Embryonic facial prominence (tissue), 1 donor: ENCODE results near the gene PARD3.
"Not testable (repeated sequence)": the region's sequence is repeated elsewhere in the genome, so short reads cannot be mapped to it uniquely, and the experiment has no call there.

Experiments used
- DNase-seq: peaks from one replicate; pipeline ENCODE4 v3.0.0-alpha.2; 2016; ENCODE audit errors: extremely low spot score

The PARD3 gene

GRCh38 chr10:34426041-34426440 lies 389.1 kb downstream of the PARD3 start:
- no peak for DNase-seq

GRCh38 chr10:34423673-34424625 lies 391.1 kb downstream of the PARD3 start:
- no peak for DNase-seq

- DNase-seq: no peak
Measured at GRCh38 chr10:34420795-34421194, 394.3 kb downstream of the PARD3 start.

GRCh38 chr10:34420273-34420672 lies 394.8 kb downstream of the PARD3 start:
- no peak for DNase-seq

- DNase-seq: no peak
Measured at GRCh38 chr10:34415039-34415438, 400.1 kb downstream of the PARD3 start.

- DNase-seq: no peak
Measured at GRCh38 chr10:34413756-34414587, 401.1 kb downstream of the PARD3 start.

- no peak for DNase-seq
Measured at GRCh38 chr10:34413214-34413613, 401.9 kb downstream of the PARD3 start.

GRCh38 chr10:34408956-34409355 lies 406.1 kb downstream of the PARD3 start:
- DNase-seq: no peak

GRCh38 chr10:34408381-34408780 lies 406.7 kb downstream of the PARD3 start:
- no peak for DNase-seq

- DNase-seq: no peak
Measured at GRCh38 chr10:34407324-34407805, 407.7 kb downstream of the PARD3 start.

- DNase-seq: no peak
Measured at GRCh38 chr10:34406463-34407323, 408.4 kb downstream of the PARD3 start.

GRCh38 chr10:34405611-34406462 lies 409.3 kb downstream of the PARD3 start:
- no peak for DNase-seq

- DNase-seq: no peak
Measured at GRCh38 chr10:34403512-34403911, 411.6 kb downstream of the PARD3 start.

- no peak for DNase-seq
Measured at GRCh38 chr10:34400075-34400474, 415.0 kb downstream of the PARD3 start.

GRCh38 chr10:34399013-34399412 lies 416.1 kb downstream of the PARD3 start:
- DNase-seq: no peak

GRCh38 chr10:34397324-34397723 lies 417.8 kb downstream of the PARD3 start:
- no peak for DNase-seq

GRCh38 chr10:34396663-34397062 lies 418.4 kb downstream of the PARD3 start:
- DNase-seq: no peak

- no peak for DNase-seq
Measured at GRCh38 chr10:34392641-34393170, 422.4 kb downstream of the PARD3 start.

- not testable (repeated sequence) for DNase-seq
Measured at GRCh38 chr10:34391168-34391567, 423.9 kb downstream of the PARD3 start.

GRCh38 chr10:34389801-34390200 lies 425.3 kb downstream of the PARD3 start:
- DNase-seq: no peak
